Activated CD4-positive, alpha-beta memory T cell treated with anti-CD3 and anti-CD28 coated beads for 36 hours (primary cell): ENCODE results near the gene TLE3. TPM values are rescaled to one million over a fixed set of nuclear protein-coding genes. Genes with fewer than 3 reads are reported as not detected.
"Not testable (repeated sequence)": the region's sequence is repeated elsewhere in the genome, so short reads cannot be mapped to it uniquely, and the experiment has no call there.

Experiments
- CTCF ChIA-PET: fragments of 350-600 bp; sonication (Branson Sonifier 250); formaldehyde crosslinking; loops from one replicate; lab custom pipeline; 2021; ENCODE audit warnings: antibody characterized with exemption, inconsistent platforms; lab: Charles Lee
- POLR2A ChIA-PET: fragments of 350-600 bp; sonication (Branson Sonifier 250); formaldehyde crosslinking; loops from one replicate; lab custom pipeline; 2021; ENCODE audit warnings: antibody characterized with exemption; lab: Charles Lee
- DNase-seq: peaks from one replicate; pipeline ENCODE4 v3.0.0-alpha.2; 2020
- H3K27ac Mint-ChIP-seq: one replicate; pipeline ENCODE4 v1.8.0; 2021; ENCODE audit warnings: mixed read lengths
- H3K27me3 Mint-ChIP-seq: one replicate; pipeline ENCODE4 v1.8.0; 2021; ENCODE audit warnings: mixed read lengths
- H3K36me3 Mint-ChIP-seq: one replicate; pipeline ENCODE4 v1.8.0; 2021; ENCODE audit warnings: mixed read lengths
- H3K4me1 Mint-ChIP-seq: one replicate; pipeline ENCODE4 v1.8.0; 2021; ENCODE audit warnings: low read depth, mixed read lengths
- H3K4me3 Mint-ChIP-seq: one replicate; pipeline ENCODE4 v1.8.0; 2021; ENCODE audit warnings: mild to moderate bottlenecking, mixed read lengths
- H3K9me3 Mint-ChIP-seq: one replicate; pipeline ENCODE4 v1.8.0; 2021; ENCODE audit warnings: mixed read lengths
- intact Hi-C: fragments of 100-400 bp; cut with micrococcal nuclease; formaldehyde crosslinking; loops from one replicate; pipeline ENCODE4 v1.15.1; 2023
- total RNA-seq, 2 experiments: library from RNA; stranded (reverse); gene quantifications; one replicate each; pipeline ENCODE4 v1.2.3, GENCODE V29; 2021

TLE3 gene
- total RNA-seq, 2 experiments from 2014 or later: 85.4 to 95.1 TPM

GRCh38 chr15:70121624-70122302 lies 24.0 kb upstream of the TLE3 start:
- Mint-ChIP-seq H3K27me3 (peaks cover 12% of the 10 kb centered on the region), H3K36me3 (no peaks in the 10 kb centered on the region), H3K4me3 (no peak overlapping the region), H3K27ac (no peak overlapping the region), H3K4me1 (peaks cover 3% of the 10 kb centered on the region), H3K9me3 (no peaks in the 10 kb centered on the region)
- no peak for DNase-seq
- intact Hi-C loops: no loop called here
- POLR2A ChIA-PET: no interaction called here
- CTCF ChIA-PET: interaction anchor here (1.0 kb wide), 1 partner anchor 643 kb away, joined by 3 read pairs; no protein-coding TSS in a partner anchor

GRCh38 chr15:70120958-70121623 lies 23.4 kb upstream of the TLE3 start:
- H3K4me1 Mint-ChIP-seq: peaks cover 3% of the 10 kb centered on the region
- POLR2A ChIA-PET: no interaction called here
- no peak for DNase-seq
- H3K36me3 Mint-ChIP-seq: no peaks in the 10 kb centered on the region
- no peak overlapping the region for H3K4me3 Mint-ChIP-seq
- CTCF ChIA-PET: interaction anchor here (1.0 kb wide), 1 partner anchor 643 kb away, joined by 3 read pairs; no protein-coding TSS in a partner anchor
- peaks cover 13% of the 10 kb centered on the region for H3K27me3 Mint-ChIP-seq
- H3K27ac Mint-ChIP-seq: no peak overlapping the region
- intact Hi-C loops: no loop called here
- H3K9me3 Mint-ChIP-seq: no peaks in the 10 kb centered on the region

- H3K36me3 Mint-ChIP-seq: no peaks in the 10 kb centered on the region
- H3K4me1 Mint-ChIP-seq: peaks cover 3% of the 10 kb centered on the region
- intact Hi-C loops: no loop called here
- peaks cover 7% of the 10 kb centered on the region for H3K27me3 Mint-ChIP-seq
- POLR2A ChIA-PET: no interaction called here
- no peak overlapping the region for H3K27ac Mint-ChIP-seq
- DNase-seq: no peak
- CTCF ChIA-PET: no interaction called here
- H3K4me3 Mint-ChIP-seq: no peak overlapping the region
- H3K9me3 Mint-ChIP-seq: no peaks in the 10 kb centered on the region
Observed at GRCh38 chr15:70119911-70120508, 22.3 kb upstream of the TLE3 start.

- Mint-ChIP-seq H3K4me1 (peaks cover 3% of the 10 kb centered on the region), H3K36me3 (no peaks in the 10 kb centered on the region), H3K27ac (no peak overlapping the region), H3K27me3 (peaks cover 3% of the 10 kb centered on the region), H3K4me3 (no peak overlapping the region), H3K9me3 (no peaks in the 10 kb centered on the region)
- CTCF ChIA-PET: no interaction called here
- DNase-seq: no peak
- POLR2A ChIA-PET: no interaction called here
- intact Hi-C loops: no loop called here
Observed at GRCh38 chr15:70118599-70118998, 20.9 kb upstream of the TLE3 start.

- intact Hi-C loops: no loop called here
- CTCF ChIA-PET: no interaction called here
- H3K36me3 Mint-ChIP-seq: no peaks in the 10 kb centered on the region
Observed at GRCh38 chr15:70116317-70116716, 18.6 kb upstream of the TLE3 start.

GRCh38 chr15:70114221-70114620 lies 16.5 kb upstream of the TLE3 start:
- no peaks in the 10 kb centered on the region for H3K4me1 Mint-ChIP-seq
- POLR2A ChIA-PET: no interaction called here
- H3K36me3 Mint-ChIP-seq: no peaks in the 10 kb centered on the region
- DNase-seq: no peak
- no peak overlapping the region for H3K27ac Mint-ChIP-seq
- H3K4me3 Mint-ChIP-seq: no peak overlapping the region
- intact Hi-C loops: no loop called here
- CTCF ChIA-PET: no interaction called here
- no peaks in the 10 kb centered on the region for H3K9me3 Mint-ChIP-seq
- peaks cover 3% of the 10 kb centered on the region for H3K27me3 Mint-ChIP-seq

More at GRCh38 chr15:70116317-70116716, 18.6 kb upstream of the TLE3 start:
- H3K27me3 Mint-ChIP-seq: peaks cover 3% of the 10 kb centered on the region
- POLR2A ChIA-PET: no interaction called here
- no peak overlapping the region for H3K4me3 Mint-ChIP-seq
- no peaks in the 10 kb centered on the region for H3K4me1 Mint-ChIP-seq
- no peaks in the 10 kb centered on the region for H3K9me3 Mint-ChIP-seq
- no peak for DNase-seq
- no peak overlapping the region for H3K27ac Mint-ChIP-seq

GRCh38 chr15:70113304-70113700 lies 15.6 kb upstream of the TLE3 start:
- H3K9me3 Mint-ChIP-seq: no peaks in the 10 kb centered on the region
- H3K36me3 Mint-ChIP-seq: no peaks in the 10 kb centered on the region
- ChIA-PET CTCF (no interaction called here), POLR2A (no interaction called here)
- H3K4me1 Mint-ChIP-seq: no peaks in the 10 kb centered on the region
- no peak overlapping the region for H3K27ac Mint-ChIP-seq
- intact Hi-C loops: no loop called here
- DNase-seq: no peak
- peaks cover 3% of the 10 kb centered on the region for H3K27me3 Mint-ChIP-seq
- no peak overlapping the region for H3K4me3 Mint-ChIP-seq

- H3K4me1 Mint-ChIP-seq, H3K27me3 Mint-ChIP-seq, DNase-seq, H3K27ac Mint-ChIP-seq, H3K9me3 Mint-ChIP-seq, CTCF ChIA-PET, intact Hi-C loops, POLR2A ChIA-PET, H3K36me3 Mint-ChIP-seq, H3K4me3 Mint-ChIP-seq: not testable (repeated sequence)
Observed at GRCh38 chr15:70112572-70113303, 15.0 kb upstream of the TLE3 start.

GRCh38 chr15:70112074-70112395 lies 14.3 kb upstream of the TLE3 start:
- ChIA-PET CTCF (no interaction called here), POLR2A (no interaction called here)
- Mint-ChIP-seq H3K36me3 (no peaks in the 10 kb centered on the region), H3K4me1 (no peaks in the 10 kb centered on the region), H3K27me3 (peaks cover 3% of the 10 kb centered on the region), H3K4me3 (no peak overlapping the region), H3K27ac (no peak overlapping the region), H3K9me3 (no peaks in the 10 kb centered on the region)
- intact Hi-C loops: no loop called here
- no peak for DNase-seq

GRCh38 chr15:70111203-70112073 lies 13.7 kb upstream of the TLE3 start:
- H3K4me3 Mint-ChIP-seq: no peak overlapping the region
- no peak for DNase-seq
- H3K36me3 Mint-ChIP-seq: no peaks in the 10 kb centered on the region
- H3K27ac Mint-ChIP-seq: no peak overlapping the region
- intact Hi-C loops: no loop called here
- H3K4me1 Mint-ChIP-seq: no peaks in the 10 kb centered on the region
- ChIA-PET CTCF (no interaction called here), POLR2A (interaction anchor here (0.6 kb wide), 1 partner anchor 14 kb away, joined by 4 read pairs; the partner anchor contains the start of gene TLE3)
- H3K27me3 Mint-ChIP-seq: no peaks in the 10 kb centered on the region
- no peaks in the 10 kb centered on the region for H3K9me3 Mint-ChIP-seq

- ChIA-PET POLR2A (interaction anchor here (1.0 kb wide), 1 partner anchor 10 kb away, joined by 3 read pairs; no protein-coding TSS in a partner anchor), CTCF (no interaction called here)
- DNase-seq: no peak
- Mint-ChIP-seq H3K27me3 (no peaks in the 10 kb centered on the region), H3K9me3 (no peaks in the 10 kb centered on the region), H3K27ac (no peak overlapping the region), H3K36me3 (no peaks in the 10 kb centered on the region), H3K4me1 (no peaks in the 10 kb centered on the region), H3K4me3 (no peak overlapping the region)
- intact Hi-C loops: no loop called here
Observed at GRCh38 chr15:70109978-70110377, 12.3 kb upstream of the TLE3 start.
